Measurements from ENCODE around the gene MRRF. TPM values are rescaled to one million over a fixed set of nuclear protein-coding genes. Genes with fewer than 3 reads are reported as not detected.

Gene MRRF
- total and polyA plus RNA-seq, 8 donors: 7.1 to 98.6 (median 26.4) TPM

- Histone ChIP-seq H3K36me3 (no peaks in the 10 kb centered on the region), H3K9me3 (no peaks in the 10 kb centered on the region), H3K4me1 (peaks cover 5 to 26% (median 17%) of the 10 kb centered on the region in 4 donors), H3K27me3 (no peaks in the 10 kb centered on the region), H3K27ac (peak overlapping the region in 4 of 5 donors; percentile 57 to 75 (median 66)), H3K4me3 (peak overlapping the region; percentile 47 to 60 (median 58))
- TF ChIP-seq EP300 (IDR thresholded peaks at IDR 0.05): no peak
- intact Hi-C loops (cut with DNase I; ENCODE audit: low total_unique reads): no loop called here
- peak in 1 of 2 donors; percentile 68 for DNase-seq
- WGBS, 5 donors: 31 to 39% (median 34%) methylated on average over 16 of the region's 16 CpGs
These were observed 82.9 kb downstream of the MRRF start for GRCh38 chr9:122347348-122348287.

DNA sequence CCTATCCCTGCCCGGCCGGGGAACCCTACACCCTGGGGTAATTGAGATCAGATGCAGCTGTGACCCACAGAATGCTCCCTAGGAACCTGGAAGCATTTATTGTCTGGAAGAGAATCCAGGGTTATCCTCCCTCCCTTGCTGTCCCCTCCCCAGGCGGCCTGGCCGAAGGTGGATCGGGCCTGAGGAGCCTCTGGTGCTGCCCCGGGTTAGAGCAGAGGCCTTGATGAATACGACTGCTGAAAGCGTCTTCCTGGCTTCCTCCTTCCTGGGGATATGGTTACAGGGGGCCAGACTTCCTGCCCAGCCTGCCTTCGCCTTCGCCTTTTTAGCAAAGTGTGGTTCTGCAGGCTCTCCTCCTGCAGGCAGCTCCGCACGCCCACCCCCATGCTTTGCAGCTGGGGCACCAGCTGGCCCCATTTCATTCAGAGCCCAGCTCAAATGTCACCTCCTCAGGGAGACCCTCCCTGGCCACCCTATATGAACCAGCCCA is 83.7 kb downstream of the MRRF start:
- Histone ChIP-seq H3K27ac (peak overlapping the region in 1 of 5 donors; percentile 32), H3K36me3 (no peaks in the 10 kb centered on the region), H3K27me3 (no peaks in the 10 kb centered on the region), H3K9me3 (no peaks in the 10 kb centered on the region), H3K4me3 (no peak overlapping the region), H3K4me1 (peaks cover 5 to 26% (median 17%) of the 10 kb centered on the region in 4 donors)
- TF ChIP-seq CTCF (IDR thresholded peaks at IDR 0.05) (no peak), POLR2A (IDR thresholded peaks at IDR 0.05) (no peak), POLR2AphosphoS5 (IDR thresholded peaks at IDR 0.05) (no peak), EP300 (IDR thresholded peaks at IDR 0.05) (no peak)
- intact Hi-C loops (cut with DNase I; ENCODE audit: low total_unique reads): no loop called here
- DNase-seq: no peak
- WGBS, 5 donors: 63 to 81% (median 77%) methylated on average over 8 to 12 of the region's 12 CpGs

GRCh38 chr9:122348791-122349190 is 84.1 kb downstream of the MRRF start:
- Histone ChIP-seq H3K27ac (no peak overlapping the region), H3K4me3 (no peak overlapping the region), H3K4me1 (peaks cover 5 to 26% (median 17%) of the 10 kb centered on the region in 4 donors), H3K36me3 (no peaks in the 10 kb centered on the region), H3K9me3 (no peaks in the 10 kb centered on the region), H3K27me3 (no peaks in the 10 kb centered on the region)
- no peak for DNase-seq
- 52 to 66% (median 59%) methylated on average over 2 of the region's 2 CpGs for WGBS, 5 donors
- intact Hi-C loops (cut with DNase I; ENCODE audit: low total_unique reads): no loop called here
- TF ChIP-seq EP300 (IDR thresholded peaks at IDR 0.05) (no peak), POLR2A (IDR thresholded peaks at IDR 0.05) (no peak), POLR2AphosphoS5 (IDR thresholded peaks at IDR 0.05) (no peak), CTCF (IDR thresholded peaks at IDR 0.05) (no peak)

DNA sequence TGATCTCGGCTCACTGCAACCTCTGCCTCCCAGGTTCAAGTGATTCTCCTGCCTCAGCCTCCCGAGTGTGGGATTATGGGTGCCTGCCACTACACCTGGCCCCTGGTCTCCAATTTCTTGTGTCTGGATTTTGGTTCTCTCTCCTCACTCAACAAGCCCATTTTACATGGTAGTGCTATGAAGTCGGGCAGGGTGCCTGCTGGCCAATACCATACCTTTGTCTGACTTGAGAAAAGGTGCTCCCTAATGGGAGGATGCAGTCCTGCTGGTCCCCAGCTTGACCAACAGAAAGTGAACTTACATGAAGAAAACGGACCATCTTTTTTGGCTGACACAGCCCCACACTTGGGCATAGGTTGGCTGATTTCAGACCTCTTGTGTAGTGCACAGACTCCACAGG is 84.5 kb downstream of the MRRF start:
- Histone ChIP-seq H3K27me3 (no peaks in the 10 kb centered on the region), H3K9me3 (no peaks in the 10 kb centered on the region), H3K4me3 (no peak overlapping the region), H3K36me3 (no peaks in the 10 kb centered on the region), H3K27ac (no peak overlapping the region), H3K4me1 (peaks cover 5 to 26% (median 17%) of the 10 kb centered on the region in 4 donors)
- TF ChIP-seq POLR2A (IDR thresholded peaks at IDR 0.05) (no peak), EP300 (IDR thresholded peaks at IDR 0.05) (no peak), POLR2AphosphoS5 (IDR thresholded peaks at IDR 0.05) (no peak), CTCF (IDR thresholded peaks at IDR 0.05) (no peak)
- DNase-seq: no peak
- 78 to 91% (median 80%) methylated on average over 4 of the region's 4 CpGs for WGBS, 5 donors
- intact Hi-C loops (cut with DNase I; ENCODE audit: low total_unique reads): no loop called here

Data from stomach (tissue), 9 donors.